ENCODE data around the gene PERP.

PERP gene

GRCh38 chr6:138105446-138105845, 1.8 kb downstream of the PERP start:
- H3K36me3 ChIP-seq (ENCODE audit: insufficient read depth, insufficient read length, low read length), result peaks cover 25% of the 10 kb centered on the region
- no peaks in the 10 kb centered on the region for H3K4me1 ChIP-seq (ENCODE audit: insufficient read depth, insufficient read length)
- peak overlapping the region; percentile 66 for H3K4me3 ChIP-seq (ENCODE audit: insufficient read length, low read depth)
- no peak for DNase-seq (ENCODE audit: low read depth, low spot score)
- TF ChIP-seq ZNF274 (IDR thresholded peaks at IDR 0.05; ENCODE audit: low read depth, low read length), result no peak
- TF ChIP-seq SUZ12 (IDR thresholded peaks at IDR 0.05; ENCODE audit: extremely low read depth, insufficient read depth, insufficient read length), result no peak
- TF ChIP-seq YY1 (IDR thresholded peaks at IDR 0.05; ENCODE audit: insufficient read depth, insufficient read length), result no peak
- H3K27me3 ChIP-seq (ENCODE audit: insufficient read depth, insufficient read length), result peaks cover 17% of the 10 kb centered on the region
- no peak overlapping the region for H3K9ac ChIP-seq (ENCODE audit: insufficient read length, low read depth)
- H3K9me3 ChIP-seq (ENCODE audit: insufficient read depth, low read length), result no peaks in the 10 kb centered on the region

DNA sequence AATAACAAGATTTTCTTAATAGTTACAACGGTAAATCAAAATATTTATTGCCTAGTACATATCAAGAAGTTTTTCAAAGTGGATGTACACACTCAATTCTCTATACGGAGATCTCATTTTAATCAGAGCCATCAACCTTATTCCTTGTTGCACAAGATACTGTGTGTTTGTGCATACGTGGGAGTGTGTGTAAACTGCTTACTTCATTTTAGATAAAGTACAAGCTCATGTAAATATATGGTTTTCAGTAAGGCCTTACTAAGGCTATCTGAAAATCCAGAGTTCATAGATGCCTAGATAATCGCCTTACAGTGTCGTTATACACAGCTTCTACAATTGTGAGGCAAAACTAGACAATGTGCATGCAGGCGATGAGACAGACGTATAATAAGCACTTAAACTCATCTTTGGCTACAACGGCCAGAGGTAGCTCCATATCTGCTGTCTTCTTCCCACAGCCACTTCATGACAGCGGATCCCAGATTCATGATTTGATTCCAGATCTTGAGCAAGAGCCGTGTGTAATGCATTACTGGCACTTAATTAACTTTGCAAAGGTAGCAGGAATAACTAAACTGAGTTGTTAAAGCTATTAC, 2.5 kb downstream of the PERP start:
- no peak overlapping the region for H3K9ac ChIP-seq (ENCODE audit: insufficient read length, low read depth)
- H3K9me3 ChIP-seq (ENCODE audit: insufficient read depth, low read length), result no peaks in the 10 kb centered on the region
- DNase-seq (ENCODE audit: low read depth, low spot score), result no peak
- peaks cover 17% of the 10 kb centered on the region for H3K27me3 ChIP-seq (ENCODE audit: insufficient read depth, insufficient read length)
- no peak overlapping the region for H3K4me3 ChIP-seq (ENCODE audit: insufficient read length, low read depth)
- peaks cover 25% of the 10 kb centered on the region for H3K36me3 ChIP-seq (ENCODE audit: insufficient read depth, insufficient read length, low read length)
- TF ChIP-seq SUZ12 (IDR thresholded peaks at IDR 0.05; ENCODE audit: extremely low read depth, insufficient read depth, insufficient read length) (no peak), ZNF274 (IDR thresholded peaks at IDR 0.05; ENCODE audit: low read depth, low read length) (no peak), YY1 (IDR thresholded peaks at IDR 0.05; ENCODE audit: insufficient read depth, insufficient read length) (no peak)
- H3K4me1 ChIP-seq (ENCODE audit: insufficient read depth, insufficient read length), result no peaks in the 10 kb centered on the region

GRCh38 chr6:138103871-138104270, 3.3 kb downstream of the PERP start:
- peaks cover 26% of the 10 kb centered on the region for H3K36me3 ChIP-seq (ENCODE audit: insufficient read depth, insufficient read length, low read length)
- H3K27me3 ChIP-seq (ENCODE audit: insufficient read depth, insufficient read length), result peaks cover 15% of the 10 kb centered on the region
- H3K9me3 ChIP-seq (ENCODE audit: insufficient read depth, low read length), result no peaks in the 10 kb centered on the region
- H3K4me3 ChIP-seq (ENCODE audit: insufficient read length, low read depth), result no peak overlapping the region
- H3K4me1 ChIP-seq (ENCODE audit: insufficient read depth, insufficient read length), result no peaks in the 10 kb centered on the region
- no peak for DNase-seq (ENCODE audit: low read depth, low spot score)
- no peak overlapping the region for H3K9ac ChIP-seq (ENCODE audit: insufficient read length, low read depth)
- no peak for TF ChIP-seq YY1 (IDR thresholded peaks at IDR 0.05; ENCODE audit: insufficient read depth, insufficient read length)
- TF ChIP-seq ZNF274 (IDR thresholded peaks at IDR 0.05; ENCODE audit: low read depth, low read length), result no peak
- TF ChIP-seq SUZ12 (IDR thresholded peaks at IDR 0.05; ENCODE audit: extremely low read depth, insufficient read depth, insufficient read length), result no peak

DNA sequence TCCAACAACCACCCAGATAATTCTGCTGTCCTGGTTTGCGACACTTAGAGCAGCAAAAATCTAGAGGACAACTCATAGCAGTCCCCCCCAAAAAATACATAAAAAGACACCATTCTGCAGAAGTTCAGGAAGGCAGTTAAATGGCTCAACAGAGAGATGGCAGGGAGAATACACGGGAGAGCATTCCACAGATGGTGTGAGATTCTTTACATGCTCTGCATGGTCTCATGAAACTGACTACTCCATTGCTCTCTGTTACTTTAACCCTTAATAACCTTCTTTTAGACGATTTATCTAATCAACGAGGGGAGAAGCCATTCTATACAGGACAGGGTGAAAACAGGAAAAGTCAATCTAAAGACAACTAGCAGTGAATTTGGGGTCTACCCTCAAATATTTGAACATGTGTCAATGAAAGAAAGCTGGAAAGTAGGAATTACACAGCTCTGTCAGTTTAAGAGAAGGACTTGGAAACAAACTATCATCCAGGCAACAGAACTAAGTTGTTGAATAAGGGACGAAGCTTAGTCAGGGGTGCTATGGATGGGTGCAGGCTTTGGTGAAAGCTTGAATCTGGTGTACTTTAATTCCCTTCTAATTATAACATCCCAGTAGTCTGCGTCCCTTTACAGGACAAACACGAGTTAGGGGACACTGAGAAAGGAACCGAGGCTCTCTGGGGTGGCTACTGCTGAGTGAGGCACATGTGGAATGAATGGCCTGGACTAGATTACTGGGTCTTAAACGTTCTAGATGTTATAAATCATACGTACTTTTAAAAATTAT, 5.1 kb downstream of the PERP start:
- Histone ChIP-seq H3K9me3 (ENCODE audit: insufficient read depth, low read length) (peaks cover 5% of the 10 kb centered on the region; the same call in 1 of the 2 replicates), H3K36me3 (ENCODE audit: insufficient read depth, insufficient read length, low read length) (peaks cover 35% of the 10 kb centered on the region), H3K4me3 (ENCODE audit: insufficient read length, low read depth) (no peak overlapping the region), H3K9ac (ENCODE audit: insufficient read length, low read depth) (no peak overlapping the region), H3K27me3 (ENCODE audit: insufficient read depth, insufficient read length) (no peaks in the 10 kb centered on the region), H3K4me1 (ENCODE audit: insufficient read depth, insufficient read length) (no peaks in the 10 kb centered on the region)
- no peak for DNase-seq (ENCODE audit: low read depth, low spot score)
- TF ChIP-seq YY1 (IDR thresholded peaks at IDR 0.05; ENCODE audit: insufficient read depth, insufficient read length), result no peak
- TF ChIP-seq SUZ12 (IDR thresholded peaks at IDR 0.05; ENCODE audit: extremely low read depth, insufficient read depth, insufficient read length), result no peak

GRCh38 chr6:138099832-138100231, 7.4 kb downstream of the PERP start:
- DNase-seq (ENCODE audit: low read depth, low spot score), result no peak
- TF ChIP-seq YY1 (IDR thresholded peaks at IDR 0.05; ENCODE audit: insufficient read depth, insufficient read length) (no peak), SUZ12 (IDR thresholded peaks at IDR 0.05; ENCODE audit: extremely low read depth, insufficient read depth, insufficient read length) (no peak), ZNF274 (IDR thresholded peaks at IDR 0.05; ENCODE audit: low read depth, low read length) (no peak)
- Histone ChIP-seq H3K36me3 (ENCODE audit: insufficient read depth, insufficient read length, low read length) (peaks cover 47% of the 10 kb centered on the region), H3K9ac (ENCODE audit: insufficient read length, low read depth) (no peak overlapping the region), H3K4me1 (ENCODE audit: insufficient read depth, insufficient read length) (no peaks in the 10 kb centered on the region), H3K9me3 (ENCODE audit: insufficient read depth, low read length) (peaks cover 5% of the 10 kb centered on the region; the same call in 1 of the 2 replicates), H3K27me3 (ENCODE audit: insufficient read depth, insufficient read length) (no peaks in the 10 kb centered on the region), H3K4me3 (ENCODE audit: insufficient read length, low read depth) (no peak overlapping the region)

- Histone ChIP-seq H3K9ac (ENCODE audit: insufficient read length, low read depth) (no peak overlapping the region), H3K4me3 (ENCODE audit: insufficient read length, low read depth) (no peak overlapping the region), H3K9me3 (ENCODE audit: insufficient read depth, low read length) (peaks cover 5% of the 10 kb centered on the region; the same call in 1 of the 2 replicates), H3K27me3 (ENCODE audit: insufficient read depth, insufficient read length) (no peaks in the 10 kb centered on the region), H3K36me3 (ENCODE audit: insufficient read depth, insufficient read length, low read length) (peaks cover 36% of the 10 kb centered on the region), H3K4me1 (ENCODE audit: insufficient read depth, insufficient read length) (no peaks in the 10 kb centered on the region)
- no peak for DNase-seq (ENCODE audit: low read depth, low spot score)
- no peak for TF ChIP-seq ZNF274 (IDR thresholded peaks at IDR 0.05; ENCODE audit: low read depth, low read length)
- no peak for TF ChIP-seq SUZ12 (IDR thresholded peaks at IDR 0.05; ENCODE audit: extremely low read depth, insufficient read depth, insufficient read length)
- no peak for TF ChIP-seq YY1 (IDR thresholded peaks at IDR 0.05; ENCODE audit: insufficient read depth, insufficient read length)
Observed at GRCh38 chr6:138098306-138098705, 8.9 kb downstream of the PERP start.

- no peak for TF ChIP-seq ZNF274 (IDR thresholded peaks at IDR 0.05; ENCODE audit: low read depth, low read length)
- TF ChIP-seq YY1 (IDR thresholded peaks at IDR 0.05; ENCODE audit: insufficient read depth, insufficient read length), result no peak
- no peak for TF ChIP-seq SUZ12 (IDR thresholded peaks at IDR 0.05; ENCODE audit: extremely low read depth, insufficient read depth, insufficient read length)
- H3K4me1 ChIP-seq (ENCODE audit: insufficient read depth, insufficient read length), result no peaks in the 10 kb centered on the region
- H3K9me3 ChIP-seq (ENCODE audit: insufficient read depth, low read length), result peaks cover 5% of the 10 kb centered on the region; the same call in 1 of the 2 replicates
- no peak for DNase-seq (ENCODE audit: low read depth, low spot score)
- H3K36me3 ChIP-seq (ENCODE audit: insufficient read depth, insufficient read length, low read length), result peaks cover 46% of the 10 kb centered on the region
- no peak overlapping the region for H3K4me3 ChIP-seq (ENCODE audit: insufficient read length, low read depth)
- no peaks in the 10 kb centered on the region for H3K27me3 ChIP-seq (ENCODE audit: insufficient read depth, insufficient read length)
- H3K9ac ChIP-seq (ENCODE audit: insufficient read length, low read depth), result no peak overlapping the region
Observed at GRCh38 chr6:138094260-138094659, 13.0 kb downstream of the PERP start.

Data from NT2/D1 (cell line).